ENCODE measurements around the gene CARD9. TPM values are rescaled to one million over a fixed set of nuclear protein-coding genes. Genes with fewer than 3 reads are reported as not detected.

Gene CARD9
- total RNA-seq, 2 experiments from 2014 or later, result 0.12 to 0.22 TPM

GRCh38 chr9:136341042-136341655 lies 32.3 kb downstream of the CARD9 start:
- Mint-ChIP-seq H3K36me3 (ENCODE audit: low read depth) (no peaks in the 10 kb centered on the region), H3K9me3 (no peaks in the 10 kb centered on the region), H3K27ac (no peak overlapping the region), H3K27me3 (ENCODE audit: low read depth) (no peaks in the 10 kb centered on the region), H3K4me3 (no peak overlapping the region), H3K4me1 (ENCODE audit: low read depth) (no peaks in the 10 kb centered on the region)
- CTCF ChIA-PET, result no interaction called here
- DNase-seq, result no peak
- intact Hi-C loops (cut with micrococcal nuclease), result no loop called here

- no peaks in the 10 kb centered on the region for H3K27me3 Mint-ChIP-seq (ENCODE audit: low read depth)
- no peaks in the 10 kb centered on the region for H3K36me3 Mint-ChIP-seq (ENCODE audit: low read depth)
- no peak for DNase-seq
- CTCF ChIA-PET, result no interaction called here
- H3K4me1 Mint-ChIP-seq (ENCODE audit: low read depth), result no peaks in the 10 kb centered on the region
- intact Hi-C loops (cut with micrococcal nuclease), result no loop called here
- H3K27ac Mint-ChIP-seq, result no peak overlapping the region
- no peaks in the 10 kb centered on the region for H3K9me3 Mint-ChIP-seq
- H3K4me3 Mint-ChIP-seq, result no peak overlapping the region
Measured at GRCh38 chr9:136340356-136341041, 33.0 kb downstream of the CARD9 start.

GRCh38 chr9:136339958-136340310 lies 33.5 kb downstream of the CARD9 start:
- intact Hi-C loops (cut with micrococcal nuclease), result no loop called here
- H3K4me1 Mint-ChIP-seq (ENCODE audit: low read depth), result no peaks in the 10 kb centered on the region
- CTCF ChIA-PET, result no interaction called here

GRCh38 chr9:136339173-136339957 lies 34.1 kb downstream of the CARD9 start:
- CTCF ChIA-PET, result no interaction called here
- H3K4me1 Mint-ChIP-seq (ENCODE audit: low read depth), result no peaks in the 10 kb centered on the region
- no peaks in the 10 kb centered on the region for H3K9me3 Mint-ChIP-seq
- no peaks in the 10 kb centered on the region for H3K27me3 Mint-ChIP-seq (ENCODE audit: low read depth)
- DNase-seq, result no peak
- intact Hi-C loops (cut with micrococcal nuclease), result no loop called here
- no peak overlapping the region for H3K27ac Mint-ChIP-seq
- no peaks in the 10 kb centered on the region for H3K36me3 Mint-ChIP-seq (ENCODE audit: low read depth)
- no peak overlapping the region for H3K4me3 Mint-ChIP-seq

More at GRCh38 chr9:136339958-136340310, 33.5 kb downstream of the CARD9 start:
- H3K36me3 Mint-ChIP-seq (ENCODE audit: low read depth), result no peaks in the 10 kb centered on the region
- DNase-seq, result no peak
- H3K27me3 Mint-ChIP-seq (ENCODE audit: low read depth), result no peaks in the 10 kb centered on the region
- H3K4me3 Mint-ChIP-seq, result no peak overlapping the region
- no peak overlapping the region for H3K27ac Mint-ChIP-seq
- H3K9me3 Mint-ChIP-seq, result no peaks in the 10 kb centered on the region

- Mint-ChIP-seq H3K4me3 (no peak overlapping the region), H3K4me1 (ENCODE audit: low read depth) (no peaks in the 10 kb centered on the region), H3K9me3 (no peaks in the 10 kb centered on the region), H3K27ac (no peak overlapping the region), H3K27me3 (ENCODE audit: low read depth) (no peaks in the 10 kb centered on the region), H3K36me3 (ENCODE audit: low read depth) (no peaks in the 10 kb centered on the region)
- no peak for DNase-seq
- intact Hi-C loops (cut with micrococcal nuclease), result no loop called here
- CTCF ChIA-PET, result interaction anchor here (0.5 kb wide), 1 partner anchor 66 kb away, joined by 3 read pairs; no protein-coding TSS in a partner anchor
Measured at GRCh38 chr9:136338511-136338910, 35.0 kb downstream of the CARD9 start.

- Mint-ChIP-seq H3K4me3 (no peak overlapping the region), H3K4me1 (ENCODE audit: low read depth) (no peaks in the 10 kb centered on the region), H3K27ac (no peak overlapping the region), H3K36me3 (ENCODE audit: low read depth) (no peaks in the 10 kb centered on the region), H3K9me3 (no peaks in the 10 kb centered on the region), H3K27me3 (ENCODE audit: low read depth) (no peaks in the 10 kb centered on the region)
- CTCF ChIA-PET, result interaction anchor here (0.5 kb wide), 1 partner anchor 65 kb away, joined by 3 read pairs; no protein-coding TSS in a partner anchor
- intact Hi-C loops (cut with micrococcal nuclease), result no loop called here
- DNase-seq, result no peak
Measured at GRCh38 chr9:136337416-136338395, 35.8 kb downstream of the CARD9 start.

GRCh38 chr9:136336881-136337280 lies 36.6 kb downstream of the CARD9 start:
- Mint-ChIP-seq H3K4me1 (ENCODE audit: low read depth) (no peaks in the 10 kb centered on the region), H3K27me3 (ENCODE audit: low read depth) (no peaks in the 10 kb centered on the region), H3K4me3 (no peak overlapping the region), H3K36me3 (ENCODE audit: low read depth) (no peaks in the 10 kb centered on the region), H3K27ac (no peak overlapping the region), H3K9me3 (no peaks in the 10 kb centered on the region)
- no peak for DNase-seq
- intact Hi-C loops (cut with micrococcal nuclease), result no loop called here
- CTCF ChIA-PET, result interaction anchor here (1.5 kb wide), 1 partner anchor 27 kb away, joined by 3 read pairs; no protein-coding TSS in a partner anchor

GRCh38 chr9:136336156-136336870 lies 37.2 kb downstream of the CARD9 start:
- no peak overlapping the region for H3K27ac Mint-ChIP-seq
- no peak for DNase-seq
- intact Hi-C loops (cut with micrococcal nuclease), result no loop called here
- H3K27me3 Mint-ChIP-seq (ENCODE audit: low read depth), result no peaks in the 10 kb centered on the region
- H3K9me3 Mint-ChIP-seq, result no peaks in the 10 kb centered on the region
- CTCF ChIA-PET, result interaction anchor here (1.5 kb wide), 1 partner anchor 28 kb away, joined by 3 read pairs; no protein-coding TSS in a partner anchor
- H3K4me3 Mint-ChIP-seq, result no peak overlapping the region
- no peaks in the 10 kb centered on the region for H3K4me1 Mint-ChIP-seq (ENCODE audit: low read depth)
- no peaks in the 10 kb centered on the region for H3K36me3 Mint-ChIP-seq (ENCODE audit: low read depth)

- no peaks in the 10 kb centered on the region for H3K4me1 Mint-ChIP-seq (ENCODE audit: low read depth)
- H3K27ac Mint-ChIP-seq, result no peak overlapping the region
- no peaks in the 10 kb centered on the region for H3K36me3 Mint-ChIP-seq (ENCODE audit: low read depth)
- no peak overlapping the region for H3K4me3 Mint-ChIP-seq
- DNase-seq, result no peak
- no peaks in the 10 kb centered on the region for H3K9me3 Mint-ChIP-seq
- intact Hi-C loops (cut with micrococcal nuclease), result no loop called here
- H3K27me3 Mint-ChIP-seq (ENCODE audit: low read depth), result no peaks in the 10 kb centered on the region
- CTCF ChIA-PET, result interaction anchor here (1.5 kb wide), 1 partner anchor 29 kb away, joined by 3 read pairs; no protein-coding TSS in a partner anchor
Measured at GRCh38 chr9:136335296-136336155, 37.9 kb downstream of the CARD9 start.

GRCh38 chr9:136334541-136334940 lies 38.9 kb downstream of the CARD9 start:
- Mint-ChIP-seq H3K27me3 (ENCODE audit: low read depth) (no peaks in the 10 kb centered on the region), H3K4me3 (no peak overlapping the region), H3K36me3 (ENCODE audit: low read depth) (no peaks in the 10 kb centered on the region), H3K9me3 (no peaks in the 10 kb centered on the region), H3K4me1 (ENCODE audit: low read depth) (no peaks in the 10 kb centered on the region), H3K27ac (no peak overlapping the region)
- DNase-seq, result no peak
- CTCF ChIA-PET, result no interaction called here
- intact Hi-C loops (cut with micrococcal nuclease), result no loop called here

GRCh38 chr9:136333486-136333885 lies 40.0 kb downstream of the CARD9 start:
- intact Hi-C loops (cut with micrococcal nuclease), result no loop called here
- H3K4me1 Mint-ChIP-seq (ENCODE audit: low read depth), result peaks cover 6% of the 10 kb centered on the region

More at GRCh38 chr9:136333486-136333885, 40.0 kb downstream of the CARD9 start:
- Mint-ChIP-seq H3K9me3 (no peaks in the 10 kb centered on the region), H3K27me3 (ENCODE audit: low read depth) (no peaks in the 10 kb centered on the region), H3K36me3 (ENCODE audit: low read depth) (no peaks in the 10 kb centered on the region), H3K27ac (no peak overlapping the region), H3K4me3 (no peak overlapping the region)
- CTCF ChIA-PET, result no interaction called here
- DNase-seq, result no peak

Data from activated naive CD4-positive, alpha-beta T cell treated with anti-CD3 and anti-CD28 coated beads for 36 hours (primary cell).